Adipocyte (in vitro differentiated cells): ENCODE data around the gene RSAD1.

Source experiments
- DNase-seq: peaks from one replicate; pipeline ENCODE4 v3.0.0-alpha.2; 2015; ENCODE audit warnings: low read depth
- H3K27me3 ChIP-seq: replicated peaks from 2 replicates; pipeline ENCODE4 v1.7.0; 2013; ENCODE audit warnings: mild to moderate bottlenecking, low read length, moderate library complexity; ENCODE audit not compliant: control insufficient read depth, insufficient read depth
- H3K36me3 ChIP-seq: 2 replicates; pipeline ENCODE4 v1.7.0; 2013; ENCODE audit warnings: low read length, mild to moderate bottlenecking, moderate library complexity; ENCODE audit not compliant: control insufficient read depth, insufficient read depth, severe bottlenecking
- H3K4me1 ChIP-seq: 2 replicates; pipeline ENCODE4 v1.7.0; 2013; ENCODE audit warnings: mild to moderate bottlenecking, low read length, moderate library complexity; ENCODE audit not compliant: control insufficient read depth, insufficient read depth
- H3K4me3 ChIP-seq: 2 replicates; pipeline ENCODE4 v1.7.0; 2013; ENCODE audit warnings: mild to moderate bottlenecking, low read length, moderate library complexity
- H3K9ac ChIP-seq: 2 replicates; pipeline ENCODE4 v1.7.0; 2013; ENCODE audit warnings: mild to moderate bottlenecking, low read length, moderate library complexity
- H3K9me3 ChIP-seq: 2 replicates; pipeline ENCODE4 v1.7.0; 2013; ENCODE audit warnings: mild to moderate bottlenecking, low read length, moderate library complexity; ENCODE audit not compliant: control insufficient read depth

The RSAD1 gene

DNA sequence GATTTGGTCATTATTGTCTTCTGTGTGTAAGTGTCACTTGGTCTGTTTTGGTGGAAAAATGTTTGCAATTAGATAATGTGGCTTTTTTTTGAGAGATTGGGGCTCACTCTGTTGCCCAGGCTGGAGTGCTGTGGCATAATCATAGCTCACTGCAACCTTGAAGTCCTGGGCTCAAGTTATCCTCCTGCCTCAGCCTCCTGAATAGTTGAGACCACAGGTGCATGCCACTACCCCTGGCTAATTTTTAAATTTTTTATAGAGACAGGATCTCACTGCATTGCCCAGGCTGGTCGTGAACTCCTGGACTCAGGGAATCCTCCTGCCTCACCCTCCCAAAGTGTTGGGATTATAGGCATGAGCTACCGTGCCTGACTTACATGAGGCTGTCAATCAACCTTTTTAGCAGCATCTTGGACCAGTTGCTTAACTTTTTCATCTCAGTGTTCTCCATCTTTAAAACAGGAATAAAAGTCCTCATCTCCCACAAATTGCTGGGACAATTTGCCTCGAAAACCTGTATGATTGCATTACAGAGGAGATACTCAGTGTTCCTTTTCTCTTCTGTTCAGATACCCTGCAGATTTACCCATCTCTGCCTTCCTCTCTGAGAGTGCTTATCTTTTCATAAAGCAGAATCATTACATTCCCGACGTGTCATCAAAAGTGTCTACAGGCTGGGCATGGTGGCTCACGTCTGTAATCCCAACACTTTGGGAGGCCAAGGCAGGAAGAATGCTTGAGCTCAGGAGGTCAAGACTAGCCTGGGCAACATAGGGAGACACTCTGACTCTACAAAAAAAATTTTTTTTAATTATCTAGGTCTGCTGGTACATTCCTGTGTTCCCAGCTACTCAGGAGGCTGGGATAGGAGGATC lies 33.6 kb upstream of the RSAD1 start:
- no peak for DNase-seq
- H3K9me3 ChIP-seq: no peaks in the 10 kb centered on the region
- peaks cover 41% of the 10 kb centered on the region for H3K4me1 ChIP-seq
- H3K27me3 ChIP-seq: no peaks in the 10 kb centered on the region
- H3K4me3 ChIP-seq: no peak overlapping the region
- no peak overlapping the region for H3K9ac ChIP-seq
- H3K36me3 ChIP-seq: peaks cover 30% of the 10 kb centered on the region

DNA sequence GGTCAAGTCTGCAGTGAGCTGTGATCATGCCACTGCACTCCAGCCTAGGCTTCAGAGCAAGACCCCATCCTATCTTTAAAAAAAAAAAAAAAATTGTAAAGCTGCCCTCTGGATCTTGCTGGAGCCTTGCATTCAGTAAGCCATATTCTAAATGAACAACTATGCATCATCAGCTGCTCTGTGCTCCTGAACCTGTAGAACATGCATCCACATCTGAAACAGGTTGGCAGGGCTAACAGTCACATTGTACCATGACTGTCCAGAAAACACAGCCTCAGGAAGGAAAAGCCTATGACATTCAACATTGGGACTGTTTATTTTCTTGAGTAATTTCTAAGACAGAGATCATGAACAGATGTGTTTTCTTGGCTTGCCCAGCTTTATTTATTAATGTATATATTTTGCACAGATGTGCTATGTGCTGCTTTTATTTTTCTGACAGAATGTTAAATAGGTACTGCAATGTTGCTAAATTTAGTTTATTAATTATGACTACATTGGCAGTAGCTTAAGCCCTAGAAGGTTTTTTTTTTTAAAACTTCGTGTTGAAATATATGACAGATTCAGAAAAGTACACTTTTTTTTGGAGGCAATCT lies 32.8 kb upstream of the RSAD1 start:
- Histone ChIP-seq H3K27me3 (no peaks in the 10 kb centered on the region), H3K9me3 (no peaks in the 10 kb centered on the region), H3K4me1 (peaks cover 34% of the 10 kb centered on the region), H3K9ac (no peak overlapping the region), H3K36me3 (peaks cover 29% of the 10 kb centered on the region), H3K4me3 (no peak overlapping the region)
- DNase-seq: peak; percentile 62

DNA sequence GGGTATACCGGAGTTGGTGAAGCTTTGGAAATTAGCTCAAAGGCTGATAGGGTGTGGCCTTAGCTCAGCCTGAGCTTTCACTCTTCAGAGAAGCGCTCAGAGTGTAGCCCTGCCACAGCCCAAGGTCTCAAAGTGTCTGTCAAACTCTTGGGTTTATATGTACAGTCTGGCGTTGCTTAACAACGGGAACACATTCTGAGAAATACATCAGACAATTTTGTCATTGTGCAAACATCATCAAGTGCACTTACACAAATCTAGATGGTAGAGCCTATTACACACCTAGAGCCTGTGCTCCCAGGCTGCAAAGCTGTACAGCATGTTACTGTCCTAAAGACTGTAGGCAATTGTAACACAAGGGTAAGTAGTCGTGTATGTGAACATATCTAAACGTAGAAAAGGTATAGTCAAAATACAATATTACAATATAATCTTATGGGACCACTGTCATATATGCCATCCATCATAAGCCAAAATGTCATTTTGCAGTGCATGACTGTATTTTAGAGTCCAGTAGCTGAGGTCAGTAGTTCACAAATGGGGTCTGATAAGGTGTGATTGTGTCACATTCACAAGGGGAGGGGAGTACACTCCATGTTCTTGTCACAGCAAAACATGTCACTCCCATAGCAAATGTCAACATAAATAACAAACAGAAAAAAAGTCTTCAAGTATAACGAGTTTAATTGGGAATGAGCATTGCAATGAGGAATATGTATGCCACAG lies 30.6 kb upstream of the RSAD1 start:
- Histone ChIP-seq H3K4me3 (no peak overlapping the region), H3K27me3 (no peaks in the 10 kb centered on the region), H3K4me1 (peaks cover 39% of the 10 kb centered on the region), H3K9ac (no peak overlapping the region), H3K9me3 (no peaks in the 10 kb centered on the region), H3K36me3 (peaks cover 22% of the 10 kb centered on the region)
- DNase-seq: no peak

DNA sequence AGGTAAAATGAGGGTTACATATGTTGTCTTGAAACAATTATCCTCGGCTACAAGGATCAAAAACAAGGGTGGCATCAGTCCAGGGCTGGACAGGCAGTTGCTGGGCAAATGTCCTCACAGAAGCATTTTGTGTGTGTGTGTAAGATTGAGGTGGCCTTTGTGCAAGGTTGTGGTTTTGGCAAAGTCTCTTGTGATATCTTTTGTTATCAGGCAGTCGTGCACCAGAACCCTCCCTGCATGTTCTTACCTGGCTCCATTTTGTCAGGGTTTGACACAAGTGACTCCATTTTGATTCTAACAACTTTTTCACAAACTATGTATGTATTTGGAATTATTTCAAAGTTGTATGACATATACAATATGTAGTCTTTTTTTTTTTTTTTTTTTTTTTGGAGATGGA lies 30.0 kb upstream of the RSAD1 start:
- no peak overlapping the region for H3K9ac ChIP-seq
- peaks cover 27% of the 10 kb centered on the region for H3K36me3 ChIP-seq
- H3K4me3 ChIP-seq: no peak overlapping the region
- no peaks in the 10 kb centered on the region for H3K9me3 ChIP-seq
- no peaks in the 10 kb centered on the region for H3K27me3 ChIP-seq
- peaks cover 32% of the 10 kb centered on the region for H3K4me1 ChIP-seq
- no peak for DNase-seq

DNA sequence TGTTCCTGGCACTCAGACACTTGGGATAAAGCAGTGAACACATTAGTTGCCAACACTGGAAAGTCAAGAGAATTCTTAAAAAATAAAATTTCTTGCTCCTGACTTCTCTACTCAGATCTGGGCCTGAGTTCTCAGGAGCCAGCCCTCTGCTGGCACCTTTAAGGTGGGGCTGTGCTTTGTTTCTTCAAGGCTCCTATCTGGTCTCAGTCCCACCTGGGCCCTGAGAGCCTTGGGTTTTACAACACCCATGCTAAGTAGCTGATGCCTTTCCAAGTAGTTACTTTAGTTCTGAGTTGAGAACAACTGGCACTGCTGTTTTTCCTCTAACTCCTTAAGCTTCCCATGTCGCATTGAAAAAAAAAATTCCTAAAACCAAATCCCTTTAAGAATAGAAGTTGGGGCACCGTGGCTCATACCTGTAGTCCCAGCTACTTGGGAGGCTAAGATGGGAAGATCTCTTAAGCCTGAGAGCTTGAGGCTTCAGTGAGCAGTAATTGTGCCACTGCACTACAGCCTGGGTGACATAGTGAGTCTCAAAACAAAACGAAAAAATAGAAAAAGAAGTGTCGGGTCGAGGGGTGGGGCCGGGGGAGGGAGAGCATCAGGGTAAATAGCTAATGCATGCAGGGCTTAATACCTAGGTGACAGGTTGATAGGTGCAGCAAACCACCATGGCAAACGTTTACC lies 26.6 kb upstream of the RSAD1 start:
- no peak overlapping the region for H3K9ac ChIP-seq
- no peak overlapping the region for H3K4me3 ChIP-seq
- H3K9me3 ChIP-seq: no peaks in the 10 kb centered on the region
- H3K4me1 ChIP-seq: peaks cover 18% of the 10 kb centered on the region
- H3K27me3 ChIP-seq: no peaks in the 10 kb centered on the region
- H3K36me3 ChIP-seq: peaks cover 53% of the 10 kb centered on the region
- no peak for DNase-seq

DNA sequence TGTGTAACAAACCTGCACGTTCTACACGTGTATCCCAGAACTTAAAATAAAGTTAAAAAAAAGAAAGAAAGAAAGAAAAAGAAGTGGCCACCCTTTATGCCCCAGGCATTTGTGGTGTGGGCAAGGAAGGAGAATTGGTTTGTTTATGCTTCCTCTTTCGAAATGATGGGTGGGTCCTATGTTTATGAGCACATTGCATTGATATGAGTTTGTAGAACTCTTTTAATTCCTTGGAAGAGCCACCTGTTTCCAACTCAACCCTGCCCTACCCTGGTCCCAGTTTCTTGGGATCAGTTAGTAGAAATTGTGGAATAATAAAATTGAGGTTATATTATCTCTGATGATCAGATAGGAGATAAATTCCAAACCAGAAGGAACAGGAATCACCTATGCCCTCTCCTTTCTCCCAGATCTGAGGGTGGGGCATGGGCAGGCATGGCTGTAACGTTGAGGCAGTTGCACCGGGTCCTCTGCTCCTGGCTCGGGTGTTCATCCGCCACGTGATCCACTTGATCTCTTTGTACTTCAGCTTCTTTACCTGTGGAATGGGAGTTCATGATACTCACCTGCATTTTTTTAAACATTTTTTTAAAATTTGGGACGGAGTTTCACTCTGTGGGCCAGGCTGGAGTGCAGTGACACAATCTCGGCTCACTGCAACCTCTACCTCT lies 25.9 kb upstream of the RSAD1 start:
- no peak overlapping the region for H3K4me3 ChIP-seq
- H3K27me3 ChIP-seq: no peaks in the 10 kb centered on the region
- DNase-seq: peak; percentile 72
- peaks cover 58% of the 10 kb centered on the region for H3K36me3 ChIP-seq
- peaks cover 17% of the 10 kb centered on the region for H3K4me1 ChIP-seq
- no peak overlapping the region for H3K9ac ChIP-seq
- H3K9me3 ChIP-seq: no peaks in the 10 kb centered on the region

DNA sequence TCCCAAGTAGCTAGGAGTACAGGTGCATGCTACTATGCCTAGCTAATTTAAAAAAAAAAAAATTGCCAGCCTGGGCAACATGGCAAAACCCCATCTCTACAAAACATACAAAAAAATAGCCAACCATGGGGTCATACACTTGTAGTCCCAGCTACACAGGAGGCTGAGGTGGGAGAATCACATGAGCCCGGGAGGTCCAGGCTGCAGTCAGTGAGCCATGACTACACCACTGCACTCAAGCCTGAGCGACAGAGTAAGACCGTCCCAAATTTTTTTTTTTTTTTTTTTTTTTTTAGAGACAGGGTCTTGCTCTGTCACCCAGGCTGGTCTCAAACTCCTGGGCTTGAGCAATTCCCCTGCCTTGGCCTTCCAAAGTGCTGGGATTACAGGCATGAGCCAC lies 24.8 kb upstream of the RSAD1 start:
- peaks cover 55% of the 10 kb centered on the region for H3K36me3 ChIP-seq
- H3K4me1 ChIP-seq: peaks cover 22% of the 10 kb centered on the region

DNA sequence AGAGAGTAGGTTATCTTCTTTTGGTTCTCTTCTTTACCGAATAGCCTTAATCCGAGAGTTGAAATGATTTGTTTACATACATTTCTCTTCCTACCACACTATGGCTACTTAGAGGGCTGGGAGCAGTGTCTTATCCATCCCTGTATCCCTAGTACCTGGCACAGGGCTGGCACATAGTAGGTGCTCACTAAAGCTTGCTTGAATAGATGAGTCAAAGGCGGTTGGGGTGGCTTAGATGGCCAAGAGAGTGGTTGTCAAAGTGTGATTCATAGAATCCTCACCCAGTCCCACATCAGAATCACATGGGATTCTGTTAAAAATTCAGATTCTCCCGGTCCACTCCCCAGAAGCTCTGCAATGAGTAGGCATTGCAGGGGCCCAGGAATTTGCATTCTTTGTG lies 21.0 kb upstream of the RSAD1 start:
- H3K4me1 ChIP-seq: peaks cover 21% of the 10 kb centered on the region
- H3K36me3 ChIP-seq: peaks cover 68% of the 10 kb centered on the region
- DNase-seq: no peak
- H3K9me3 ChIP-seq: no peaks in the 10 kb centered on the region
- H3K9ac ChIP-seq: no peak overlapping the region
- H3K4me3 ChIP-seq: no peak overlapping the region
- no peaks in the 10 kb centered on the region for H3K27me3 ChIP-seq

More for the DNA sequence above, 24.8 kb upstream of the RSAD1 start:
- H3K9ac ChIP-seq: no peak overlapping the region
- no peak overlapping the region for H3K4me3 ChIP-seq
- DNase-seq: no peak
- H3K27me3 ChIP-seq: no peaks in the 10 kb centered on the region
- H3K9me3 ChIP-seq: no peaks in the 10 kb centered on the region

DNA sequence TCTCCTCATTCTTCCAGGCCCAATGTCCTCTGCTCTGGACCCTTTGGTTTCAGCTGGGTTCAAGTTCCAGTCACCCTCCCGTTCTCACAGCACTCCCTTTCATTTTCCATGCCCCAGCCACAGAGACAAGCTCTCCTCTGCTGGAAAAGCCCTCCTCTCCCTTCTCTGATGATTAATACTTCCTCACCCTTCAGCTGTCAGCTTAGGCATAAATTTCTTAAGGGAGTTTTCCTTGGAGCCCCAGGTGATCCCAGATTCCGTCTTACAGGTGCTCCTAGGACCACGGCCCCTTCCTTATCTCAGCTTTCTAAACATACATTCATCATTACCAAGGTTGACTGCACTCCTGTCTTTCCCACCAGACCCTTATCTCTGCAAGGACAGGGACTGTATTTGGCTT lies 20.4 kb upstream of the RSAD1 start:
- H3K9me3 ChIP-seq: no peaks in the 10 kb centered on the region
- H3K9ac ChIP-seq: no peak overlapping the region
- no peak overlapping the region for H3K4me3 ChIP-seq
- DNase-seq: no peak
- peaks cover 18% of the 10 kb centered on the region for H3K4me1 ChIP-seq
- peaks cover 73% of the 10 kb centered on the region for H3K36me3 ChIP-seq
- no peaks in the 10 kb centered on the region for H3K27me3 ChIP-seq

DNA sequence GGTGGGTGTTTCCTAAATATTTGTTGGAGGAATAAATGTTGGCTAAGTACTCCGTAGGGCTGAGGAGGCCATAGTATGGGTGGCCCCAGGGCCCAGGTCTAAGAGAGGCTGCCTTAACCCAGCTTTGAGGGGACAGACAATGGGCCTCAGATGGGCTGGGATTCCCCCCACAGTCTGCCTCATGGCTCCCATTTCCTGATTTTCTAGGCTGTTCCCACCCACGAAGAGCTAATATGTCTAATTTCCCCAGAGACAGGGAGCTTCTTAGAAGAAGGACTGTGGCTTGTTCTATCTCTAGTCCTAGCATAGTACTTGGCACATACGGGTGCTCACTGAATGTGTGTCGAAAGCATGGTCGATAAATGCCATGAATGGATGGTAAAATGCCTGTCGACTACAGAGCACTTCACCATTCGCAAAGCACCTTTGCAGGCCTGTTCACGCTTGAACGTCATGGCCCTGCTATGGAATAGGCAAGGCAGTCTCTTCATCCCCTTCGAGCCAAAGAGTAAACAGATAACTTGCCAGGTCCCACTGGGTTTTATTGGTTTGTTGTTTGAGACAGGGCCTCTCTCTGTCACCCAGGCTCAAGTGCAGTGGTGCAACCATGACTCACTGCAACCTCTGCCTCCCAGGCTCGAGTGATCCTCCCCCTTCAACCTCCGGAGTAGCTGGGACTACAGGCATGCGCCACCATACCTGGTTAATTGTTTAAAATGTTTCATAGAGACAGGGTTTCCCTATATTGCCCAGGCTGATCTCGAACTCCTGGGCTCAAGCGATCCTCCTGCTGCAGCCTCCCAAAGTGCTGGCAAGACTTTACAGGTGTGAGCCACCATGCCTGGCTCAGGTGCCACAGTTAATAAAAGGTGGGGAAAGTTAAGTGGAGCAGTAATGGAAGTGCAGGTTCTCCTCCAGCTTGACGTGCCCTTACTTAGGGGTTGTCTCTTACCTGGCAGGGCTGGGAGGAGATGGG lies 19.7 kb upstream of the RSAD1 start:
- H3K4me1 ChIP-seq: peaks cover 18% of the 10 kb centered on the region
- no peaks in the 10 kb centered on the region for H3K9me3 ChIP-seq
- H3K36me3 ChIP-seq: peaks cover 72% of the 10 kb centered on the region
- no peaks in the 10 kb centered on the region for H3K27me3 ChIP-seq
- no peak for DNase-seq
- H3K4me3 ChIP-seq: no peak overlapping the region
- H3K9ac ChIP-seq: no peak overlapping the region
